Neural cell (in vitro differentiated cells): ENCODE data around the gene ERBB4.

Source experiments
- POLR2AphosphoS5 ChIP-seq: IDR thresholded peaks from 2 replicates; pipeline ENCODE4 v1.6.1; 2012
- RAD21 ChIP-seq: fragments of 450-650 bp; conservative IDR thresholded peaks from 2 replicates; pipeline ENCODE4 v1.6.1; 2014; ENCODE audit warnings: antibody characterized with exemption, mild to moderate bottlenecking, moderate library complexity
- TAF1 ChIP-seq: IDR thresholded peaks from 2 replicates; pipeline ENCODE4 v1.6.1; 2012; ENCODE audit warnings: low read depth
- TF ChIP-seq, protein P1 (sequence below): fragments of 450-650 bp; IDR thresholded peaks from 2 replicates; pipeline ENCODE4 v1.5.1; 2014; ENCODE audit warnings: antibody characterized with exemption, mild to moderate bottlenecking, moderate library complexity; ENCODE audit not compliant: poor library complexity, severe bottlenecking

- TF ChIP-seq, protein P1, sequence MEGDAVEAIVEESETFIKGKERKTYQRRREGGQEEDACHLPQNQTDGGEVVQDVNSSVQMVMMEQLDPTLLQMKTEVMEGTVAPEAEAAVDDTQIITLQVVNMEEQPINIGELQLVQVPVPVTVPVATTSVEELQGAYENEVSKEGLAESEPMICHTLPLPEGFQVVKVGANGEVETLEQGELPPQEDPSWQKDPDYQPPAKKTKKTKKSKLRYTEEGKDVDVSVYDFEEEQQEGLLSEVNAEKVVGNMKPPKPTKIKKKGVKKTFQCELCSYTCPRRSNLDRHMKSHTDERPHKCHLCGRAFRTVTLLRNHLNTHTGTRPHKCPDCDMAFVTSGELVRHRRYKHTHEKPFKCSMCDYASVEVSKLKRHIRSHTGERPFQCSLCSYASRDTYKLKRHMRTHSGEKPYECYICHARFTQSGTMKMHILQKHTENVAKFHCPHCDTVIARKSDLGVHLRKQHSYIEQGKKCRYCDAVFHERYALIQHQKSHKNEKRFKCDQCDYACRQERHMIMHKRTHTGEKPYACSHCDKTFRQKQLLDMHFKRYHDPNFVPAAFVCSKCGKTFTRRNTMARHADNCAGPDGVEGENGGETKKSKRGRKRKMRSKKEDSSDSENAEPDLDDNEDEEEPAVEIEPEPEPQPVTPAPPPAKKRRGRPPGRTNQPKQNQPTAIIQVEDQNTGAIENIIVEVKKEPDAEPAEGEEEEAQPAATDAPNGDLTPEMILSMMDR: no peak
- TF ChIP-seq RAD21 (no peak), TAF1 (no peak), POLR2AphosphoS5 (no peak)
Measured at GRCh38 chr2:212385241-212385640, 153.4 kb downstream of the ERBB4 start.
